GM19438 (cell line): ENCODE results near the gene BTAF1.

Source experiments
- ATAC-seq: cut with Tn5 transposase; IDR thresholded peaks from one replicate; pipeline ENCODE4 v1.9.1; 2021; ENCODE audit warnings: low read depth; ENCODE audit not compliant: unreplicated experiment

The BTAF1 gene

DNA sequence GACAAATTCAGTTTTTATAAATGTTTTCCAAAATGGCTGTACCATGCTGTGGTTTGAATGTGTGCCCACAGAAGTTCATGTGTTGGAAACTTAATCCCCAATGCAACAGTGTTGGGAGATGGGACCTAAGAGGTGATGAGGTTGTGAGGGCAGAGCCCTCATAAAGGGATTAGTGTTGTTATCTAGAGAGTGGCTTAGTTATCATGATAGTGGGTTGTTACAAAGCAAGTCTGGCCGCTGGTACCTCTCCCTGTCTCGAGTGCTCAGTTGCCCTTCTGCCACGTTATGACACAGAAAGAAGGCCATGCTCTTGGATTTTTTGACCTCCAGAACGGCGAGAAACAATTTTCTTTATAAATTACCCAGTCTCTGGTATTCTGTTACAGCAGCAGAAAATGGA is 119.0 kb downstream of the BTAF1 start:
- ATAC-seq = no peak

DNA sequence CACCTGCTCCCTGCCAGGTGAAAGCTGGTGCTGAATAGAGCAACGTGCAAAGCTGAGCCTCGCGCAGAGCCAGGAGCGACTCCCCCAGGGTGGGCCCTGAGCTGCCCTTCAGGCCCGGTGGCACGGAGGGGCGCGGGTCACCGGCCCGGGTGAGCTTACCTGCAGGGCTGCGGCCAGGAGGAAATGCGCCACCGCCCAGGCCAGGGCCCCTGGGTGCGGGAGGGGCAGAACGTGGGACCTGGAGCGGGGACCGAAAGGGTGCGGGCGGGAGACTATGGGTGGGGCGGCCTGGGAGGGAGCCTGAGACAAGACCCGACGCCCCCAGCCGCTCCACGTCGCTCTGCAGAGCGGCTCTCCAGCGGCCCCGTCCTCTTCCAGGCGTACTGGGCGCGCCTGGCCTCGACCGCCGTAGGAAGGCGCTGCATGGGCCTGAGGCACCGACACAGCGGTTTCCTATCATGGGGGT is 122.1 kb downstream of the BTAF1 start:
- no peak for ATAC-seq

DNA sequence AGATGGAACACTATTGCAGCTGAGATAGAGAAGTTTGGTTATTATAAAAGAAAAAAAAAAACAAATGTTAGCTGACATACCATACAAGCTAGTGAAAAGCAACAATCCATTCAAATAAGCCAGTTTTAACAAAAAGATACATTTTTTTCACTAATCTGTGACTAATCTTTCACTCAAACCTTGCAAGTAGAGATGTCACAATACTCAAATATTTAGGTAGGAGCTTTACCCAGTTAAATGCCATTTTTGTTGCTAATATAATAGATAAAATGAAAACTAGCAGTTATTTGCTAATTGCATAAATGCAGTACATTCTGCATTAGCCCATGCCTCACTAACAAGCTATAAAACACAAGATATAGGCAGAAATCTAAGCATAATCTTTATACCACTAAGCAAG is 123.6 kb downstream of the BTAF1 start:
- no peak for ATAC-seq

DNA sequence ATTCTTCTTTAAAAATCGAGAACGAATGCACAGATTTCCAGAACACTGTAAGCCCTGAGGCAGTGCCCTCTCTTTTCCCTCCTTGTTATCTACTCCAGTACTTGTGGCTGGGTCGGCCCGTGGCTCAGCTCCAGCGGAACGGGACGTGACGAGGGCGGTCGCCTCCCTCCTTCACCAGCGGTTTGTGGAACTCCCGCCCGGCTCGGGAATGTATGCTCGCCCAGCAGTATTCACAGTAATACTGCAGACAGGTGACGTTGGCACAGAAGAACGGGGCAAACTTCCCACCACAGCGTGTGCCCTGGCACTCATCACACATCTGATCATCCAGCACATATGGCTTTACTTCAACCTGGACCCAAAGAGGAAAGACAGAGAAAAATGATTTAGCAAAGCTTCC is 128.5 kb downstream of the BTAF1 start:
- no peak for ATAC-seq

DNA sequence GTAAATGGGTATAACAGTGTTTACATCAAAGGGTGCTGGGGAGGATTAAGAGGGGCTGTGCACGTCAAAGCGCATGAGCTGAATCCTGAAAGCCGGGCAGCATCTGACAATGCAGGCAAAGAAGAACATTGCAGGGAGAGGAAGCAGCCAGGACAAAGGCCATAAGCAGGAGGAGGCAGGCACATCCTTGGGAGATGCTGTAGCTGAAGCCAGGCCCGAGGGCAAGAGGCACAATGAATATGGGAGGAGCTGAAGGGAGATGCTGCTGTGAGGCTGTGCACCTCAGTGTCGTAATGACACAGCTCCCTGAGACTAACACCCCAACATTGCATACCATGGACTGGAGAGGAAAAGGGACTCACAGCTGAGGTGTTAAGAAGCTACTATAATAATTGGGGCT is 129.2 kb downstream of the BTAF1 start:
- ATAC-seq = no peak

DNA sequence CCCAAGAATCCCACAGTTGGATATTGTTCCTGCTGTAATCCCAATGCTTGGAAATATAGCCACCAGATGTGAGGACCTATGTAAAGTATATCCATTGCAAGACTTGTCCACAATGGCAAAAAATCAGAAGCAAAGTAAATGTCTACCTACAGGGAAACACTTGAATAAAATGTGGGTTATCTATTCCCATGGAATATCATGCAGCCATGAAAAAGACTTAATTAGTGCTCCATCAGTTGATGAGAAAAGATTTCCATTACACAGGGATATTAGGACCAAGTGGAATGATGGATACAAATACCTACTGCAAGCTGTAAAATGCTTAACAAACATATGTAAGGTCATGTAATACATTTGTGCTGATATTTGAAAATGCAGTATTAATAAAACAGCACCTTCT is 131.2 kb downstream of the BTAF1 start:
- no peak for ATAC-seq

DNA sequence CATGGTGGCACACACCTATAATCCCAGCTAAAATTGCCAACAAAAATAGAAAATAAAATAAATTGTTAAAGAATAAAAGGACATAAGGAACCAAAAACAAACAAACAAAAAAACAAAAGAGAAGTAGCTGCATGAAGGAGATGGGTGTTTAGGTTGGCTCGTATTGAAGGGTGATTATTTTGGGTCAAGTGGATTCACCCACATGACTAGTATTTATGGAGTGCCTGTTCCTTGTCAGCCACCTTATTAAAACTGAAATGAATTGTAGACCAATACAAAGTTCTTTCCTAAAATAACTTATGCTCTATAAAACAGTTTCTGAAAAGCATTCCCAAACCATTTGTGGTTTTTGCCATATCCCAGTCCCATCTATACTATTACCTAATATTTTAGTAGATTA is 138.7 kb downstream of the BTAF1 start:
- no peak for ATAC-seq

DNA sequence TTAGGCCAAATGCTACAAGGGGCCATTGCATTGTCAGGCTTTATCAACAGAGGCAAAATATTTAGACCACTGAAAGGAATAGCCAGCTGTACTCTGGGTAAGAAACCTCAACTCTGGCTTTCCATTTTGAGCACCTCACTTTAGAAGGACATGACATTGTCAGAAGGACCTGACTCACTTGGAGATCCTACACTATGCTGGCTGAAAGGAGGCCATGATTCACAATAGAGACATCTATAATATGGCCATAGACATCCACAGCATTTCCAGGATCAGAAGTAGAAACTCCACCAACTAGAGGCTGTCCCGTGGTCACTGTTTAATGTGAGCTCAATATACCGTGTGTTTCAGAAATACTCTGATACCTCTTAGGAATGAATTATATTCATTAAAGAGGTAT is 140.9 kb downstream of the BTAF1 start:
- no peak for ATAC-seq

DNA sequence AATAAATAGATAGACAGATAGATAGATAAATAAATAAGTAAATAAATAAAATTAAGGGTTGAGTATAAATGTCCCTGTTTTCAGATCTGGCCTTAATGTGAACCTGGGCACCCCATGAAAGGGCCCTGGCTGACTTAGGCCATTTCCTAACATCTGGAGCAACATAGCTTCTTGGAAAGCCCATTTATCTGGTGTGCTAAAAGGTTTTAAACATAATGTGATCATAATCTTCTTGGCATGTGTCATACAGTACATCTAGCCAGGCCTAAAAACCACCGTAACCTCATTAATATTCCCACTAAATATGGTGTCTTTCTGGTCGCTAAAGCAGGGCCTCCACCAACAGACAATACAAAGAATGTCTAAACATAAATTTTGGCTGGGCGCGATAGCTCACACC is 142.8 kb downstream of the BTAF1 start:
- ATAC-seq = no peak

DNA sequence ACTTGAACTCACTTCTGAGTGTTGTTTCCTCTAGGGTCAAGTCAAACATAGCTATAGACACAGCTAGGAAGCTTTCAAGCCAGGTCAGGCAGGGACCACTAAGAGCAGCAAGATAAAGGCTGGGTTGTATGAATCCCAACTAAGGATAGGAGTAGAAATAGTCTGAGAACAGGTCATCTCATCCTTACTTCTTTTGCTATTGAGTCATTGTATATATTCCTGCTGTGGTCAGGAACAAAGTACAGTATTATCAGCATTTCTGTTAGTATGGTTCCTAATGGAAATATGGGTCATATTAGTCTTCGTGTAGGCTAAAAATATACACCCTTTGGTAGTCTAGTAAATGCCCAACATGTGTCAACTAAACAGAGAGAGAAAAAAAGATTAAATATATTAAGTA is 145.3 kb downstream of the BTAF1 start:
- ATAC-seq = no peak

DNA sequence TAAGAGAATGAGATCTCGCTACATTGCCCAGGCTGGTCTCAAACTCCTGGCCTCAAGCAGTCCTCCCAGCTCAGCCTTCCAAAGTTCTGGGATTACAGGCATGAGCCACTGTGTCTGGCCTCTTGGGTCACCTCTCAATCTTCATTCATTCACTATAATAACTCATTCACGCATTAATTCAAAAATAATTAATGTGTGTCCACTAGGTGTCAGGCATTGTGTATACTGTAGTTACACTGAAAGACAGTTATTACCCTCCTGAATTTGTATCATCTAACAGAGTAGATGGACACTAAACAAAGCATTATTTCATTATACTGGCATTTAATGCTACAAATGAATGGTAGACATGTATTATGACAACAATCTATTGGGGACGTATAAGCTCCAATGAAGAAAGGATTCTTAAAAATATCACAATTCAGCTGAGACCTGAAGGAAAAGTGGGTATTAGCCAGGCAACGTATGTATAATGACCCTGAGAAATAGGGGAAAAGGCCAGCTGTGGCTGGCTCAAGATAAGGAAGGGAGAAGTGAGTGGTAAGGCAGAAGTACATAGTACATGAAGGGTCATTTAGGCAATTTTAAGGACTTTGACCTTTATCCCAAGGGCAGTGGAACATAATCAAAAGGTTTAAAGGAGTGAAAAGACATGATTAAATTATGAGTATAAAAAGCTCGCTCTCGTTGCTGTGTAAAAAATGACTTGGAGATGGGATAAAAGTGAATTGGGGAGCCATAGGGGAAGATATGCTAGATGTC is 150.7 kb downstream of the BTAF1 start:
- ATAC-seq = no peak

DNA sequence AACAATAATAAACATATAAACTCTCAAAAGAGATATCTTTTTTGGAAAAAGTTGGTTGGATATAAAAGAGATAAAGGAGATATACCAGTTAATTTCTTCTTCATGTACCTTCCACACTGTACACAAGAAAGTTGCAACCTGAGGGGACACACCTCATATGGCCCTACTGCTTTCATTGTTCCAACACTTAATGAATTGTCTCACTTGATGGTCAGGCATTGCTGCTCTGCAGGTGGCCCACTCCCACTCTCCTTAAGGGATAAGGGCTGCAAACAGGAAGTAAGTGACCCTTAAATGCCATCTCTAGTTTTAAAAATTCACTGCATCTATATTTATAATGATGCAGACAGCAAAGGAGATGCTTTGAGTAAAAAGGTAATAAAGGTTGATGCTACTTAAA is 152.3 kb downstream of the BTAF1 start:
- ATAC-seq = no peak

DNA sequence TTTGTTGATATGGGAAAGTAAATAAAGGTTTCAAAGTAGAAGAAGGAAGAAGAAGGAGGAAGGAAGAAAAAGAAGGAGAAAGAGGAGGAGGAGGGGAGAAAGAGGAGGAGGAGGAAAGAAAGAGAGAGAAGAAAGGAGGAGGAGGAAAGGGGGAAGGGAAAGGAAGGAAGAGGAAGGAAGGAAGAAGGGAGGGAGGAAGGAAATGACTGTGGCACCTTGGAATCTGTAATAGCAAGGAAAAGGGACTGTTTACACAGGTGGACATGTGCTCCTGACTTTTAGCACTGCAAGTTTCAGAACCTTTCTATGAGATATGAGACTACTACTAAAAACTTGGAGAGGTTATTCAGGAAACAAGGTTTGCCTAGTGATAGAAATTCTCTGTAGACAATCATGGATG is 153.2 kb downstream of the BTAF1 start:
- no peak for ATAC-seq

DNA sequence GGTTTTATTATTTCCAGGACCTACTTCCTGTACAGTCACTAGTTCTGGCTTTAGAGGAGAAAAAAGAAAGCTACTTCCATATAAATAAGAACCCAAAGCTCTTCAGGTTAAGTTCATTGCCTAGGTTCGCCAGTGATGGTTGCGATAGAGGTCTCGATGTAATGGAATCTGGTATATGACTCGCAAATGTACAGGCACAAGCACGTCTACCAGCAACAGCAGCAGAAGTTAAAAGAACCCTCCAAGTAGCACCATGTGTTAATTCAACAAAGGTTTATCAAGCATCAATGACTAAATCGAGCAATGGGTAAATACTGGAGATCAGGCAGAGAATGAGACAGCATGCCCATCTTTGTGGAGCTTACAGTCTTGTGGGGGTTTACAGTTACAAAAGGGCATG is 155.4 kb downstream of the BTAF1 start:
- no peak for ATAC-seq
